ENCODE measurements around the gene DHX40.
A peak's percentile ranks its signal among the peaks of the same experiment; 100 is the strongest.
"Not testable (repeated sequence)": the region's sequence is repeated elsewhere in the genome, so short reads cannot be mapped to it uniquely, and the experiment has no call there.

The DHX40 gene

DNA sequence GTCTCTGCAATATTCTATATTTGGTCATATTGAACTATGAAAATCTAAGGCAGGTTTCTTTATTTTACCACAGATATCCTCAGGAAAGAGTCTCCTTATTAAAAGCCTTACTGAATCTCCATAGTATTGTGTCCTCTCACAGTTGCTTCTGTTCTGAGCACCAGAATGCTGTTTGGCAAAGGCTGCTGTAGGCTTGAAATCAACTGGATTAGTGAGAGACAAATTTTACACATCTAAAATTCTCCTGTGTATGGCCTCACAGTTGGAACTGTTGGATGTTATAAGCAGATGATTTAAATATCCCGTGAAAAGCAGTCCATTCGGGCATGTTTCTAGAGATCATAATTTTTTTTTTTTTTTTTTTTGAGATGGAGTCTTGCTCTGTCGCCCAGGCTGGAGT, 63.8 kb downstream of the DHX40 start:
- DNase-seq (ENCODE audit: low spot score) = no peak

DNA sequence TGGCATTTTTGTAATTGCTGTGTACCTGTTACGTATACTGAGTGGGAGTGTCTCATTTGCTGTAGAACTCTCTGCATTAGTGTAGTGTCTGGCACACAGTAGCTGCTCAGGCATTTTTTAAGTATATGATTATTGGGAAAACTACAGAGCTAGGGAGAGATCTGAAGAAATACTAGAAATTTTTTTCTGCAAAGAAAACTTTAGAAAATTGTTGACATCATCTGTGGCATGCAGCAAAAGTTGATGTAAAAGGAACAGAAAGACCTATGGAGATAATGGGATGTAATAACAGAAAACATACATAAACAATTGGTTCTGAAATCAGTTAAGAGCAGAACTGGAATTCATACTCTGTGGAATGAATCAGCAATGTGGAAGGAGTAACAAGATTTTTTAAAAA, 65.9 kb downstream of the DHX40 start:
- DNase-seq (ENCODE audit: low spot score) = no peak

DNA sequence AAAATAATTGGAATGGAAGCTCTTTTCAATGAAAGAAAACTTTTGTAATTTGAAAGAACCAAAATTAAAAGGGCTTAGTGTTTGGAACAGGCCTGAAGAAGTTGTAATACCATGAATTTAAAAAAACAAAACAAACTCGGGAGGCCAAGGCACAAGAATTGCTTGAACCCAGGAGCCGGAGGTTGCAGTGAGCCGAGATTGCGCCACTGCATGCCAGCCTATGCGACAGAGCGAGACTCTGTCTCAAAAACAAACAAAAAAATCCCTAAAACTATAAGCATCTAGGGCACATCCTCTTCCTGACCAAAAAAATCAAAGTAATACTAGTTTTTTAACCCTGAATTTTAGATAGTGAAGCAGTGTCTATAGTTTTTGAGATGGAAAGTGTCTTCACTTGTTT, 67.0 kb downstream of the DHX40 start:
- DNase-seq (ENCODE audit: low spot score) = no peak

DNA sequence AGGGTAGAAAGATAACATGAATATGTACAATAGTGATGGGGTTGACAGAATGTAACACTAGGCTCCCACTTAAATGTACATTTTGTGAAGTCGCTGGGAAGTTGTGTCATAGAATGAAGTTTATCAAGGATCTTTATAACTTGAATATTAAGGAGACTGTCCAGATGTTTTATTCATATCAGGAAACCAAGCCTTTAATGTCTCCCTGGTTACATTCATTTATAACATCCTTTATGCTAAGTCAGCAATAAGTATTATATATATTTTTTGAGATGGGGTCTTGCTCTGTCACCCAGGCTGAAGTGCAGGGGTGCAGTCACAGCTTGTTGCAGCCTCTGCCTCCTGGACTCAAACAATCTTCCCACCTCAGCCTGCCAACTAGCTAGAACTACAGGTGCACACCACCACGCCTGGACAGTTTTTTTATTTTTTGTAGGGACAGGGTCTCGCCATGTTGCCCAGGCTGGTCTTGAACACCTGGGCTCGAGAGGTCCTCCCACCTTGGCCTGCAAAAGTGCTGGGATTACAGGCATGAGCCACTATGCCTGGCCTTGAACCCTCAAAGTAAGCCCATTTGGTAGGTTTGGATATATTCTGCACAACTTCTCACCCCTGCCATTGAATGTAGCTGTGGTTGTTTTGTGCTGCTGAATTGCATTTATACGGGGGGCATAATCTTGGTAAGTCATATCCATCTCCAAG, 68.4 kb downstream of the DHX40 start:
- no peak for DNase-seq (ENCODE audit: low spot score)

DNA sequence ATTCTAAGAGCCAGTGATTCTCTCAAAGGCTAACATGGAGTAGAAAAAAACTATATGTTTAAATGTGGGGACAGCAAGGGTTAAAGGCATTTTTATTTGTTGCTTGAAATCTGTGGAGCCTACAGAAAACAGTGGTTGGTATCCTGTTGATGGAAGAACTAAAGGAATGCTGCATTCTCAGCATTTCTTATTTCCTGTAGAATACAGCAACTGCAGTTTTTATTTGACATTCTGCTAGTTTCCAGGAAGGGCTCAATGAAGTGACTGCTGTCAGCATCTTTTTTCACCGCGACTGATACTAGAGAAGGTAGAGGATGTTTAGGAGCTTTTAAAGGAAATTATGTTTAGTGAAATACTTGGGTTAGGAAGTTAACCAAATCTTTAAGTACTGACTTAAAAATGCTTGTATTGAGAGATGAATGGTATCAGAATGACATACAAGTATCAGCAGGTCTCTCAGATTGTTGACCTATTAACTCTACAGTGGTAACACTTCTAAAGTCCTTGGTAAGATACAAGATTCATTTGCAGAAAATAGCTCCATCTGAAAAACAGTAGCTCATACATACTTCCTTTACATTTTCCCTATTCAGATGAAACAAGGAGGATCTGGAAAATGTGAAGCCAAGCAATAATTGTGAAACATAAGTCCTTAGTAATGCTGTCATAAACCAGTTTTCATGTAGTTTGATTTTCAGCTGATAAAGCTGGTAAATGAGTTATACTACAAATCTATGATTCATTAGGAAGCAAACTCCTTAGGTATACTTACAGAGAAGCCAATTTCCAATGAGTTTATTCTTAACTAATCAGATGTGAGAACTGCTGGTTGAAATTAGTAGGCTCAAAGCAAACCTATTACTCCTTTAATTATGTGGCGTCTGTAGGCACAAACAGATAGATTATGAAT, 69.5 kb downstream of the DHX40 start:
- no peak for DNase-seq (ENCODE audit: low spot score)

DNA sequence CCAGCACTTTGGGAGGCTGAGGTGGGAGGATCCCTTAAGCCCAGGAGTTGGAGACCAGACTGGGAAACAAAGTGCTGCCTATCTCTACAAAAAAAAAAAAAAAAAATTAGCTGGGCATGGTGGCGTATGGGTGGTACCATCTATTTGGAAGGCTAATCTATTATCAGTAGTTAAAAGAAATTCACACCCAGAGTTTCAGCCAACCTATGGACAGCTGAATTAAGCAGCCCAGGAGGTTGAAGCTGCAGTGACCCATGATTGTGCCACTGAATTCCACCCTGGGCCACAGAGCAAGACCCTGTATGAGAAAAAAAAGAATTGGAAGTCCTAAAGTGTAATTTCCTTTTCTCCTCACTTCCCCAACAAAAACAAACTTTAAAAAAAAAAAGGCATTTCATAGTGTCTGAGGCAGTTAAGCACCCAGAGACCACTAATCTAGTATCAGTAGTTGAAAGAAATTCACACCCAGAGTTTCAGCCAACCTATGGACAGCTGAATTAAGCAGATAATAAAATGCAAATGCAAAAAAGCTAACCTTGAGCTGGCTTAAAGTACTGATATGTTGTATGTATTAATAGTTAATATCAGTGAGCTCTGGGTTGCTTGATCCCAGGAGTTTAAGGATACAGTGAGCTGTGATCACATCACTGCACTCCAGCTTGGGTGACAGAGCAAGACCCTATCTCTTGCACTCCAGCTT, 72.4 kb downstream of the DHX40 start:
- DNase-seq (ENCODE audit: low spot score) = no peak

DNA sequence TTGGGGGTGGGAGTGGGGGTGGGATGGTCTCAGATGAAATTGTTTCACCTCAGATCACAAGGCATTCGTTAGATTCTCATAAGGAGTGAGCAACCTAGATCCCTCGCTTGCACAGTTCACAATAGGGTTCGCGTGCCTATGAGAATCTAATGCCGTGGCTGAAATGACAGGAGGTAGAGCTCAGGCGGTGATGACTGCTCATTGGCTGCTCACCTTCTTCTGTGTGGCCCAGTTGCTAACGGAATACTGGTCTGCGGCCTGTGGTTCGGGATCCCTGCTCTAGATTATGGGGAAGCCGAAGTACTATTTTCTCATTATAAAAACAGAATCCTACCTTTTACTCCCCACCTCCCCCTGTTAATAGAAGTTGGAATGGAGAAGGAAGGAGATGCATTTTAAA, 73.1 kb downstream of the DHX40 start:
- DNase-seq (ENCODE audit: low spot score) = no peak

DNA sequence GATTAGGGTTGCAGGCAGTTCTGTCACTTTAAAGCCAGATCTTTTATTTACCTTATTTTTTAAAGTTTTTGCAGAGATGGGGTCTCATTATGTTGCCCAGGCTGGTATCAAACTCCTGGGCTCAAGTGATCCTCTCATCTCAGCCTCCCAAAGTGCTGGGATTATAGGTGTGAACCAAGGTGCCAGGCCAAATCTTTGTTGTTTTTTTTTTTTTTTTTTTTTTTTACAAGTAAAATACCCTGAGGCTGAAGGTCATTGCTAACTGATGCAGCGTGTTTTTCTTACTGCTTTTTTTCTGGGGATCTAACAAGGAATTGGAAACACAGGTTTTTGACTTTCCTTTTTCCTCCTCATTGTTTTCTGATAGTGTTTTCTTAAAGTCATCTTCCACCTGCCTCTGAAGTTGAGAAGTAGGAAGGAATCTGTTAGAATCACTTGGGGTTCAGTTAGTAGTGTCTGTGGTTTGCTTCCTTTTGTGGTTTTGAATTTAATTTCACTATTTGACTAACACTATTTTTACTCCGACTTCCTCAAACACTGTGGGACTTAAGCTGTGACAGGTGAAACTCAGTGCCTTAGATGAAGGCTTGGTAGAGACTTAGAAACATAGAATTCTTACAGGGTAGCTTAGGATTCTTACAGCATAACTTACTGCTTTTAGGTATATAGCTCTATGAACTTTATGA, 76.5 kb downstream of the DHX40 start:
- no peak for DNase-seq (ENCODE audit: low spot score)

DNA sequence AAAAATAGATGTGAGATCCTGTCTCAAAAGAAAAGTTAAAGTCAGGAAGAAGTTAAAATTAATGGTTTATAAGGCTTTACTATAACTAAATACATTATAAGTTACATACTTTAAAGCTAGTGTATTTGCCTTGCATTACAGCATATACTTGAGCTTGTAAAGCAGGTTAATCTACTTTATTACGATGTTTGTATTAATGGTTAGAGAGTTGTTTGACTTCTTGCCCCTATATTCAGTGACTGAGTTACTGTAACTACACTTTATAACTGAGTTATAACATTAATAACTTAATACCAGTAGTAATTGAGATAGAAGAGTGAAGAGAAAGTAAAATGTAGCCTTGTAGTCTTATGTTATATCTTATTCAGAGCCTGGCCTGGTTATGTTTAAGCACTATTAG, 77.2 kb downstream of the DHX40 start:
- DNase-seq (ENCODE audit: low spot score) = no peak

DNA sequence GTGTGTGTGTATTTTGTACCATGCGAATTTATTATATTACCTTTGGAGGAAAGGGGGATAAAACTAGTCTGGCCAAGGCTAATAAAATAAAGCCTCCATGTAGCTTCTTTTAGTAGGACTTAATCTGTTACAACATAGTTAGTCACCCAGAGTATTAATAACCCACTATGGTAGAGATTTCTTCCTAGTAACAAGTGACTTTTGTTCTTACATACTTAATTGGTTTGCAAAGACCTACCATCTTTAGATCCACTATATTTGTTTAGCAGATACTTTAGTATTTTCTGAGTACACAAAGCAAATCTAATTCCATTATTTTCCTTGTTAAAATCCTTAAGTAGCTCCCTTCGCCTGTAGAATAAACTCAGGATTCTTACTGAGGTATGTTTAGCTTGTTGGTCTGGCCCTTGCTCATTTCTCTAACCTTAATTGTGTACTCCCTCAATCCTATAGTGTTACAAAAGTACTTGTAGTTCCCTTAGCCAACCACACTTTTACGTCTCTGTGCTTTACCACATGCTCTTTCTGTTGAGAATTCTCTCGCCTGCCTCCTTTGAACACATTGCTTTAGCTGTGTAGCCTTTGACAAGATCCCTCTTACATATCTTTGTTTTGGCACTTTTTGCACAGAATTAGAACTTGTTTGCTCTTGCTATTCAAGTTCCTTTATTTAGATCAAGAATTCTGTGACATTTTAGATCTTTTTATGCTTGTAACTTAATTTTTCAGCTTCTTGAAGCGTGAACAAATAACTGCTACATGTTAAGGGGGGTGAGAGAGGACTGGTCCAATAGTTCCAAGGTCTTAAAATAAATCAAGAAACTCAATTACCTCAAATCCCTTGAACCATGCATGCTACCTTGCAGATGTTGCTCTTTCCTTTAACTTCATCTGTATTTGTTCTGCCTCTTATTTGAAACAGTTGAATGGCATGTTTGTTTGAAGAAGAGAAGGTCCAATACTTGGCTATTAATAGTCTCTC, 78.0 kb downstream of the DHX40 start:
- DNase-seq (ENCODE audit: low spot score) = peak; percentile 37

DNA sequence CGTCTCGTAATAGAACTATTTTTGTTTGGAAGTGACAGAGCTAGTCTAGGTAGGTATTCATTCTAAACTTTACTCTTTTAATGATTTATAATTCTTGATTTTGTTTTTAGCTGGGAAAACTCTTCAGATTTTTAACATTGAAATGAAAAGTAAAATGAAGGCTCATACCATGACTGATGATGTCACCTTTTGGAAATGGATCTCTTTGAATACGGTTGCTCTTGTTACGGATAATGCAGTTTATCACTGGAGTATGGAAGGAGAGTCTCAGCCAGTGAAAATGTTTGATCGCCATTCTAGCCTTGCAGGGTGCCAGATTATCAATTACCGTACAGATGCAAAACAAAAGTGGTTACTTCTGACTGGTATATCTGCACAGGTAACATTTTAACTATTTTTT, 81.9 kb downstream of the DHX40 start:
- no peak for DNase-seq (ENCODE audit: low spot score)

DNA sequence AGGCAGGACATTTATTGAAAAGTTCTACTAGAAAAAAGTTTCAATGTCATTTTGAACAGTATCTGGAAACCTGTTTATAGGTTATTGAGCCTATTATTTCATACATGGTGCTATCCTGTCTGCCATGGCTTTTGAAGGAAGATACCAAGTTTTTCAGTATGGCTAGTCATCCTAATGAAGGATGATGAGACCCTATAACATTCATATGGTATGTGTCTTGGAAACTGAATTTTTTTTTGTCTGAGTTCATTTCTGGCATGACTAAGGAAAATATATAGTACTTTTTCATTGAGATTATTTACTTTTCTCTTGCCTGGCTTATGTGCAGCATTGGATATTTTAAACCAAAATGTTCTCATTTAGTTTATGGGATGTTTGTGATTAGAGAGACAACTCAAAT, 84.5 kb downstream of the DHX40 start:
- DNase-seq (ENCODE audit: low spot score) = no peak

DNA sequence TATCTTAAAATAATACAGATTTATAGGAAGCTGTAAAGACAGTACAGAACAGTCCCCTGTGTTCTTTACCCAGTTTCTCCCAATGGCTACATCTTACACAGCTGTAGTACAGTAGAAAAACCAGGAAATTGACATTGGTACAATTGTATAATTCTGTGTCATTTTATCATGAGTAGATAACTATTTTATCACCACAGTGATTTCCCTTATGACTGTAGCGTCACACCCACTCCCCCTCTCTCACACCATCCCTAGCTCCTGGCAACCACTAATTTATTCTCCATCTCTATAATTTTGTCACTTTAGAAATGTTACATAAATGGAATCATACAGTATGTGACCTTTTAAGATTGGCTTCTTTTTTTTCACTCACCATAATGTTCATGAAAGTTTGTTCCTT, 85.2 kb downstream of the DHX40 start:
- no peak for DNase-seq (ENCODE audit: low spot score)

DNA sequence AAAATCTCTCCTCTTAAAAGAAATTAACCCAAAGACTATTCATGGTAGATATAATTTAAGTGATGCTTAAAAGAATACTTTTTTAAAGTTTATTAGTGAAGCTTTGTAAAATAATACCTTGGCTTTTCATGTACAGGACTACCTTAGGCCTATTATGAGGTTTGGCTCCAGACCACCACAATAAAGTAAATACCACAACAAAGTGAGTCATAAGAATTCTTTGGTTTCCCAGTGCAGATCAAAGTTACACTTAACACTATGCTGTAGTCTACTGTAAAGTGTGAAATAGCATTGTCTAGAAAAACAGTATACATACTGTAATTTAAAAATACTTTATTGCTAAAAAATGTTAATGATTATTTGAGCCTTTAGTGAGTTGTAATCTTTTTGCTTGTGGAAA, 85.9 kb downstream of the DHX40 start:
- DNase-seq (ENCODE audit: low spot score) = no peak

DNA sequence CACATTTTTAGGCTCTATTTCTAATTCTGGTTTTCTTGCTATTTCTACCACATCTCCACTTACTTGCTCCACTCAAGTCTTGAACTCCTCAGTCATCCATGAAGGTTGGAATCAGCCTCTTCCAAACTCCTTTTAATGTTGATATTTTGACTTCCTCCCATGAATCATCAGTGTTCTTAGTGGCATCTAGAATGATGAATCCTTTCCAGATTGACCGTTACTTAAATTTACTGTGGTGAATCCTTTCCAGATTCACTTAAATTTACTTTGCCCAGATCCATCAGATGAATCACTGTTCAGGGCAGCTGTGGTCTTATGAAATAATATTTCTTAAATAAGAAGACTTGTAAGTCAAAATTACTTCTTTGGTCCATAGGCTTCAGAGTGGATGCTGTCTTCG, 86.7 kb downstream of the DHX40 start:
- DNase-seq (ENCODE audit: low spot score) = peak; percentile 22

DNA sequence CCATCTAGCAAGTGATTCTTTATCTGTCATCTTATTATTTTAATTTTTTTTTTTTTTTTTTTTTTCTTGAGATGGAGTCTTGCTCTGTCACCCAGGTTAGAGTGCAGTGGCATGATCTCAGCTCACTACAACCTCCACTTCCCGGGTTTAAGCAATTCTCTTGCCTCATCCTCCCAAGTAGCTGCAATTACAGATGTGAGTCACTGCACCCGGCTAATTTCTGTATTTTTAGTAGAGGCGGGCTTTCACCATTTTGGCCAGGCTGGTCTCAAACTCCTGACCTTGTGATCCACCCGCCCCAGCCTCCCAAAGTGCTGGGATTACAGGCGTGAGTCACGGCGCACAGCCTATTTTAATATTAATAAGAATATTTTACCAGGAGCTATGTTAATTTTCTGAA, 91.2 kb downstream of the DHX40 start:
- not testable (repeated sequence) for DNase-seq (ENCODE audit: low spot score)

All from AG08395 (cell line).